Lower leg skin (tissue), 3 donors: Measurements from ENCODE around the gene ENTPD1.

ENCODE experiments used
- CTCF ChIP-seq, 3 donors: fragments of 450-650 bp; IDR thresholded peaks; one replicate each; pipeline ENCODE4 v1.5.1; 2016; ENCODE audit warnings: antibody characterized with exemption in 3 of 3, mild to moderate bottlenecking in 3 of 3, moderate library complexity in 2 of 3
- POLR2A ChIP-seq, 2 donors: fragments of 450-650 bp; IDR thresholded peaks; one replicate each; pipeline ENCODE4 v1.6.1; 2016 to 2017; ENCODE audit warnings: antibody characterized with exemption in 2 of 2, mild to moderate bottlenecking in 1 of 2, moderate library complexity in 1 of 2

GRCh38 chr10:95782318-95782717, 26.4 kb downstream of the ENTPD1 start:
- TF ChIP-seq CTCF (IDR thresholded peaks at IDR 0.05), result no peak
- no peak for TF ChIP-seq POLR2A (IDR thresholded peaks at IDR 0.05)
